ENCODE data around the gene PSME4. TPM values are rescaled to one million over a fixed set of nuclear protein-coding genes. Genes with fewer than 3 reads are reported as not detected.

Gene PSME4
- total RNA-seq, 1 donor from 2014 or later, result 74.3 TPM

DNA sequence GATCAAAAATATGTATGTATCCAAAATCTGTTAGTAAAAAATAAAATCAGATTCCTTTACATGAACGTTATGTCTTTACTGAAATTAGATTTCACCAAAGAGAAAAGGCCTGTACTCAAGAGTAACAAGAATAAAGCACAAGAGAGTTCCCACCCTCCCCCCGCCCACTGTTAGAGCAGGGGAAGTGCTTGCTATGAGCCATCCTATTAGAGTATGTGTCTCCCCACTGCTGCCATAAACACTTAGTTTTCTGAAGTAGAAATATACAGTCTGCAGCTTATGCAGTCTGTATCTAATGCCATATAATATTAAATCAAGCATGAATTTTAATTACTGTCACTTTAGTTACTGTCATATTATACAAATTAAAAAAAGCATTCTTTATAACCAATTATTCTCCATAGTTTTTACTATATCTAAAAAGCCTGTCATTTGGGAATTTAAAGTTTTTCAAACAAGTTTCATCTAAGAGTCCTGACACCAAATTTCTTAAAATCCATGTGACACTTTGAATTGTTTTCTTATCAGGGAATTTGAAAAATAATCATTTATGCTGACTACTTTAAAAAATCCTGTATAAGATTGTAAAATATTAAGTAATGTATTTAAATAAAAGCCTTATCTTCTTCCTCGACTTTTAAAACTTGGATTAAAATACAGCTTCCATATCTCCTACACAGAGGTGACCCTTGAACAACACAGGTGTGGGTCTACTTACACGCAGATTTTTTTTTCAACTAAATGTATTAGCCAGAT lies 59.2 kb downstream of the PSME4 start:
- intact Hi-C loops (cut with micrococcal nuclease), result loop anchor here (10.0 kb wide), 1 partner anchor 793 kb away; no protein-coding TSS in a partner anchor
- Mint-ChIP-seq H3K4me3 (no peak overlapping the region), H3K4me1 (peaks cover 12% of the 10 kb centered on the region), H3K36me3 (ENCODE audit: low read depth) (peaks cover 57% of the 10 kb centered on the region), H3K27me3 (no peaks in the 10 kb centered on the region), H3K27ac (no peak overlapping the region), H3K9me3 (no peaks in the 10 kb centered on the region)
- POLR2A ChIA-PET, result interaction anchor here (1.0 kb wide), 1 partner anchor 1321 kb away, joined by 3 read pairs; the partner anchor contains the start of genes CLHC1 and RPS27A
- CTCF ChIA-PET, result no interaction called here
- TF ChIP-seq, protein P1, sequence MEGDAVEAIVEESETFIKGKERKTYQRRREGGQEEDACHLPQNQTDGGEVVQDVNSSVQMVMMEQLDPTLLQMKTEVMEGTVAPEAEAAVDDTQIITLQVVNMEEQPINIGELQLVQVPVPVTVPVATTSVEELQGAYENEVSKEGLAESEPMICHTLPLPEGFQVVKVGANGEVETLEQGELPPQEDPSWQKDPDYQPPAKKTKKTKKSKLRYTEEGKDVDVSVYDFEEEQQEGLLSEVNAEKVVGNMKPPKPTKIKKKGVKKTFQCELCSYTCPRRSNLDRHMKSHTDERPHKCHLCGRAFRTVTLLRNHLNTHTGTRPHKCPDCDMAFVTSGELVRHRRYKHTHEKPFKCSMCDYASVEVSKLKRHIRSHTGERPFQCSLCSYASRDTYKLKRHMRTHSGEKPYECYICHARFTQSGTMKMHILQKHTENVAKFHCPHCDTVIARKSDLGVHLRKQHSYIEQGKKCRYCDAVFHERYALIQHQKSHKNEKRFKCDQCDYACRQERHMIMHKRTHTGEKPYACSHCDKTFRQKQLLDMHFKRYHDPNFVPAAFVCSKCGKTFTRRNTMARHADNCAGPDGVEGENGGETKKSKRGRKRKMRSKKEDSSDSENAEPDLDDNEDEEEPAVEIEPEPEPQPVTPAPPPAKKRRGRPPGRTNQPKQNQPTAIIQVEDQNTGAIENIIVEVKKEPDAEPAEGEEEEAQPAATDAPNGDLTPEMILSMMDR (IDR thresholded peaks at IDR 0.05), result no peak
- DNase-seq (no peak), ATAC-seq (ENCODE audit: low read depth) (no peak)

DNA sequence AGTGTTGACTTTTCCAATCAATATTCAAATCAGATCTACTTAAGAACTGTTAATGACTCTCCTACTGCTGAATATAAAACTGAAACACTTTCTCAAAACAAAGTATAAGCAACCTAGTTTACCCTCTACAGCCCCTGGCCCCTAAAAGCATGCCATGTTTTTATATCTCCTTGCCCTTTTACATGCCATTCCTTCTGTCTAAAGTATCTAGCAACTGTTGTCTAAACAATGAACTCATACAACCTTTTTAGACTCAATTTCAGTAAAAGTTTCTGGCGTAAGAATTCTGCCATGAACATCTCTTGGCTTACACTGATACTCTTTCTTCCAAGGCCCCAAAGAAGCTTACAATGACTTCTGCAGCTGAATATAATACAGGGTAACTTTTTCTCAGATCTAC lies 63.2 kb downstream of the PSME4 start:
- peaks cover 71% of the 10 kb centered on the region for H3K36me3 Mint-ChIP-seq (ENCODE audit: low read depth)
- CTCF ChIA-PET, result no interaction called here
- ATAC-seq (ENCODE audit: low read depth) (no peak), DNase-seq (no peak)
- H3K9me3 Mint-ChIP-seq, result no peaks in the 10 kb centered on the region
- no peak overlapping the region for H3K4me3 Mint-ChIP-seq
- H3K27ac Mint-ChIP-seq, result no peak overlapping the region
- intact Hi-C loops (cut with micrococcal nuclease), result no loop called here
- no peaks in the 10 kb centered on the region for H3K27me3 Mint-ChIP-seq
- TF ChIP-seq, protein P1 (IDR thresholded peaks at IDR 0.05), result no peak
- POLR2A ChIA-PET, result no interaction called here
- peaks cover 2% of the 10 kb centered on the region for H3K4me1 Mint-ChIP-seq

DNA sequence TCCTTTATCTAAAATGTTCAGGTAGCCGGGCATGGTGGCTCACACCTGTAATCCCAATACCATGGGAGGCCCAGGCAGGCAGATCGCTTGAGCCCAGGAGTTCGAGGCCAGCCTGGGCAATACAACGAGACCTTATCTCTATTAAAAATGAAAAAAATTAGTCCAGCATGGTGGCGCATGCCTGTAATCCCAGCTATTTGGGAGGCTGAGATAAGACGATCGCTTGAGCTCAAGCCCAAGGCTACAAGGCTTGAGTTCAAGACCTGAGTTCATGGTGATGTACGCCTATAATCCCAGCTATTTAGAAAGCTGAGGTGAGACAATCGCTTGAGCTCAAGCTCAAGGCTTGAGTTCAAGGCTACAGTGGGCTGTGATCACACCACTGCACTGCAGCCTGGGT lies 65.4 kb downstream of the PSME4 start:
- ATAC-seq (ENCODE audit: low read depth), result no peak
- POLR2A ChIA-PET, result interaction anchor here (0.6 kb wide), 1 partner anchor 173 kb away, joined by 3 read pairs; no protein-coding TSS in a partner anchor

DNA sequence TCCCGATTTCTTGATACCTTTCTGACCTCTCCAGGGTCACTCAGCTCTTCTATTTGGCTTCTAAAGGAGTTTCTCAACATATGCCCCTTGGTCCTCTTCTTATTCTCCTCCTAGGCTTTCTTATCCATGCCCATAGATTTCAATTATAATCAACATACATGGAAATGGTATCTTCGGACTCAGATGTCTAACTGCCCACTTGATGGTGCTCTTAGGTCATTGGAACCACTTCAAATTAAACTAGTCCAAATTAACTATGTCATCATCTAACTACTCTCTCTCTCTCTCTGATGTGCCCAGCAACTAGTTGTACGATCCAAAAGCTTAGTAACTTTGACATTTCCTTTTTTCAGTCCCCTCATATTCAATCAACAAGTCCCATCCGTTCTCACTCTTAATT lies 67.8 kb downstream of the PSME4 start:
- no peak overlapping the region for H3K27ac Mint-ChIP-seq
- no peaks in the 10 kb centered on the region for H3K27me3 Mint-ChIP-seq
- DNase-seq (no peak), ATAC-seq (ENCODE audit: low read depth) (no peak)
- H3K4me3 Mint-ChIP-seq, result no peak overlapping the region
- ChIA-PET CTCF (no interaction called here), POLR2A (no interaction called here)
- TF ChIP-seq, protein P1 (IDR thresholded peaks at IDR 0.05), result no peak
- peaks cover 72% of the 10 kb centered on the region for H3K36me3 Mint-ChIP-seq (ENCODE audit: low read depth)
- H3K4me1 Mint-ChIP-seq, result no peaks in the 10 kb centered on the region
- no peaks in the 10 kb centered on the region for H3K9me3 Mint-ChIP-seq
- intact Hi-C loops (cut with micrococcal nuclease), result no loop called here

More for the DNA sequence above, 65.4 kb downstream of the PSME4 start:
- H3K27ac Mint-ChIP-seq, result no peak overlapping the region
- CTCF ChIA-PET, result no interaction called here
- DNase-seq, result no peak
- H3K9me3 Mint-ChIP-seq, result no peaks in the 10 kb centered on the region
- H3K36me3 Mint-ChIP-seq (ENCODE audit: low read depth), result peaks cover 75% of the 10 kb centered on the region
- TF ChIP-seq, protein P1 (IDR thresholded peaks at IDR 0.05), result no peak
- no peaks in the 10 kb centered on the region for H3K27me3 Mint-ChIP-seq
- peaks cover under 1% of the 10 kb centered on the region for H3K4me1 Mint-ChIP-seq
- intact Hi-C loops (cut with micrococcal nuclease), result no loop called here
- no peak overlapping the region for H3K4me3 Mint-ChIP-seq

DNA sequence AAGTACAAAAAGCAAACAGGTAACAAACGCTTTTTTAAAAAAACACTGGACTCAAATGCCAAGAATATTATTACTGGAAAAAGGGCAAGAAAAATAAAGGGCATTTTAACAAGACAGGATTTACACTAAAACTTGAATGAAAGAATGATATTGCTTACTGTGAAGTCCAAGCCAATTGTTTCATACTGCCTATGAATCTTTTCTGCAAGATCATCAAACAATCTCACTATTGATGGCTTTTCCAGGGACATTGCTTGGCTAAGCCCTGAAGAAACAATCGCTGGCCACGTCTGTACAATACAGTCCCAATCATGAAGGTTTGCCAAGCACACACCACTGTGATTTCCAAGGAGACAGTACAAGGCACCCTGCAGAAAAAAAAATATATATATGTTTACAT lies 69.6 kb downstream of the PSME4 start:
- ATAC-seq (ENCODE audit: low read depth), result no peak
- intact Hi-C loops (cut with micrococcal nuclease), result no loop called here

More for the DNA sequence above, 69.6 kb downstream of the PSME4 start:
- no peak overlapping the region for H3K4me3 Mint-ChIP-seq
- H3K9me3 Mint-ChIP-seq, result no peaks in the 10 kb centered on the region
- H3K4me1 Mint-ChIP-seq, result no peaks in the 10 kb centered on the region
- no peaks in the 10 kb centered on the region for H3K27me3 Mint-ChIP-seq
- no peak overlapping the region for H3K27ac Mint-ChIP-seq
- ChIA-PET CTCF (no interaction called here), POLR2A (no interaction called here)
- TF ChIP-seq, protein P1 (IDR thresholded peaks at IDR 0.05), result no peak
- DNase-seq, result no peak
- peaks cover 72% of the 10 kb centered on the region for H3K36me3 Mint-ChIP-seq (ENCODE audit: low read depth)
